Nucleus accumbens (tissue), 56 donors: ENCODE data around the gene TAF10.

Source experiments
- DNase-seq, 56 donors: peaks; one replicate each; lab custom pipeline; 2025; lab: John Stamatoyannopoulos, UW

The TAF10 gene

DNA sequence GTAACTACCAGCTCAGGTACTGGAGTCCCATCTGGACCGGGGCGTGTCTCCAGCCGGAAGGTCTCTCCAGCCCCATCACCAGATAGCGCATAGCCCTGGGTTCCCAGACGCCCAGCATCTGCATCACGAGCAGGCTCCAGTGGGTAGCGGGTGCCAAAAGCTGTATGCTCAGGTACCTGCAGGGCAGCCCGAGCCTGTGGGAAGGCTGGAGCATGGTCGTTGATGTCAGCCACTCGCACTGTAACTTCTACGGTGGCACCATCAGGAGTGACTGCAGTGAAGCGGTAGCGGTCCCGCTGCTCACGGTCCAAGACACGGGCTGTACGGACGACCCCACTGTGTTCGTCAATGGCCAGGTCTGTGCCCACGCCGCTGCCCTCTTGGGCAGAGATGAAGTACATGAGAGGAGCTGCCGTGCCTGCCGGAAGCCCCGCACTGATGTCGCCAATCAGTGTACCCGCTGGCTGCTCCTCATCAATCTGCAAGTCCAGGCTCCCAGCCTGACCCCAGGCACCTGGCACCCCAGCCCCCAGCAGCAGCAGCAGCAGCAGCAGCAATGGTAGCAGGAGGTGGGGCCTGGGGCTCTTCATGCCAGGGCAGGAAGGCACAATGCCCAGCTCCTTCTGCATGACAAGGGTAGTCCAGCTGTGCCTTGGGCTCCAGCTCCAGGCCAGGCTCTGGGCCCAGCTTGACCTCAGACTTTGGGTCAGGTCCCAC lies 29.1 kb upstream of the TAF10 start:
- DNase-seq: peak in 41 of 56 donors; percentile 22 to 78 (median 48)

DNA sequence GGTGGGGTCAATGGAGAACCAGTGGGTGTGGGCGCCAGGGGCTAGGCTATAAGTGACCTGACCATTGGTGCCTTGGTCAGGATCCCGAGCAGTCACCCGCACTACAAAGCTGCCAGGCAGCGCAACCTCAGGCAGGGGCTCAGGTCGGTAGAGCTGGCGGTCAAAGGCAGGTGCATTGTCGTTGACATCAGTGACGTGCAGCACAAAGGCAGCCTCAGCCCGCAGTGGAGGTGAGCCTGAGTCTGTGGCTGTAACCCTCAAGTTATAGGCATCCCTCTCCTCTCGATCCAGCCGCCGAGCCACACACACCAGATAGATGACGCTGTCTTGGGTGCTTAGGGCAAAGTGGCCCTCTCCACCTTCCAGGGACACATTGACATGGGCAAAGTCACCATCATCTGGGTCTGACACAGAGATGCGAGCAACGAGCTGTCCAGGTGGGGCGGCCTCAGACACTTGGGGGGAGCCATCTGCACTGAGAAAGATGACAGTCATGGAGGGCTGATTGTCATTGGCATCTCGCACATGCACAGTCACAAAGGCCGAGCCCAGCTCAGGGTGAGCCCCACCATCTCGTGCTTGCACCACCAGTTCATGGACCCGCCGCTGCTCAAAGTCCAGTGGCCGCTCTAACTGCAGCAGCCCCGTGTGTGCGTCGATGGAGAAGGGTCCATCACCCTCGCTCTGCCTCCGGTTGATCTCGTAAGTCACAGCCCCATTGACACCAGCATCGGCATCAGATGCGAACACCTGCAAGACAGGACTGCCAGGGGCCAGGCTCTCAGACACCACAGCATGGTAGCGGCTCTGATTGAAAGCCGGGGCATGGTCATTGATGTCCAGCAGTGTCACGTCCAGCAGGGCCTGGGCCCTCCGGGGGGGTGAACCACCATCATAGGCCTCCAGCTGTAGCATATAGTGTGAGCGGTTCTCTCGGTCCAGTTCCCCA lies 28.3 kb upstream of the TAF10 start:
- no peak for DNase-seq

GRCh38 chr11:6638429-6638828 lies 26.4 kb upstream of the TAF10 start:
- DNase-seq: no peak

DNA sequence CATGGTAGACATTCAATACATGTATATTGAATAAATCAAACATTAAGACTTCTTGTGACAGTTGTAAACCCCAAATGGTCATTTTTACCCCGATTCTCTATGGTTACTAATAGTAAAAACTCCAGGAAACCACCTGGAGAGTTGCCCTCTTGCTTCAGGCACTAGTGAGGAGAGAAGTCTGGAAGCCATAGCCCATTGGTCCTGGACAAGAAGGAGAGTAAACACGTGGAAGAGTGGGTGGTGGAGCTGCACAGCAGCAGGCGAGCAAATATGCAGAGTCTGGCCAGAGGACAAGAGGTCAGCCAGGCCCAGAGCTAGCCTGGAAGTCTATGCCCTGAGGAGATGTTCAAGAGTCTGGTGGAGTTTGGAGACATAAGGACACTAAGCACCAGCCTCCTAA lies 25.9 kb upstream of the TAF10 start:
- DNase-seq: no peak

DNA sequence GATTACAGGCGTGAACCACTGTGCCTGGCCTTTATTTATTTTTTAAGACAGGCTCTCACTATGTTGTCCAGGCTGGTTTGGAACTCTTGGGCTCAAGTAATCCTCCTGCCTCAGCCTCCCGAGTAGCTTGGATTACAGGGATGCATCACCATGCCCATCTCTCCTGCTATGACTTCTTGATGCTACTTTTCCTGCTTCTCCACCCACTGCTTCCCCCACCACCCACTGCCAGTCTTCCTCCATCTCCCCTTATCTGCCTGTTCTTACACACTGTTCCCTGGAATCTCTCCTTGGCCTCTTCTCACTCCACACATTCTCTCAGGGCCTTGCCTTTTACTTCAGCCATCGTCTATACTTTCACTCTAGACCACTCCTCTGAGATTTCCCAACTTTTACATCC lies 24.5 kb upstream of the TAF10 start:
- no peak for DNase-seq

DNA sequence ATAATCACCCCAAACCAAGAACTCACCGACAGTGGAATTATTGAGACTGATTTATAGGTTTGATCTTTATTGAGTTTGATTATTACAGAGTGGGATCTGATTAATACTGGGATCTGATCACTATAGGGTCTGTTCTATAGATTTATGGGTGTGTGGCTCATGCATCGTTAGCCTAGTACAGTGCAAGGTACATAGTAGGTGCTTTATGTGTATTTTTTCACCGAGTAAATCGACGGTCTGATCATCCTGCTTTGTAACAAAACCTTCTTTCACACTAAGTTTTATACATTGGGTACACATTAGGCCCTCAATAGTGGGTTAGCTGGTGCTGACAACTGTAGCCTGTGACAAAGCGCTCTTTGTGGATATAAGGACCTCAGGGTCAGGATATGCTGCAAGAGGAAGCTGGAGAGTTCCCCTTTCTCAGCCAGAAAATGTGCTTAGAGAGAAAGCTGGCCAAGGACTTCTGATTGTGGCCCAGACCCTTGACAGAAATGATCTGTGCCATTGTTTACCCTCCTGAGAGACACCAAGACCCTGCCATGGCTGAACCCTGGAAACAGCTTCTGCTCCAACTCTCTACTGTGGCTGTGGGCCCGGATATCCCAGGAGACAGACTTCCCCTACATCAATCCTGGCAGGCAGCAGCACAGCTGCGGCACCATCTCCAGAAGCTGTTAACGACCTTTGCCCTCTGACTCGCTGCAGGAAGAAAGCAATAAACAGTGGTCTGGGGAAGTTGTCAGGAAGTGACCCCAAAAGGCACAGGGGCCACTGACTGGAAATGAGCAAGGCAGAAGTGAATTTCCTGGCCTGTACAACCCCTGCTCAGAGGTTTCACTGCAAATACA lies 23.3 kb upstream of the TAF10 start:
- peak in 47 of 56 donors; percentile 14 to 84 (median 50) for DNase-seq

DNA sequence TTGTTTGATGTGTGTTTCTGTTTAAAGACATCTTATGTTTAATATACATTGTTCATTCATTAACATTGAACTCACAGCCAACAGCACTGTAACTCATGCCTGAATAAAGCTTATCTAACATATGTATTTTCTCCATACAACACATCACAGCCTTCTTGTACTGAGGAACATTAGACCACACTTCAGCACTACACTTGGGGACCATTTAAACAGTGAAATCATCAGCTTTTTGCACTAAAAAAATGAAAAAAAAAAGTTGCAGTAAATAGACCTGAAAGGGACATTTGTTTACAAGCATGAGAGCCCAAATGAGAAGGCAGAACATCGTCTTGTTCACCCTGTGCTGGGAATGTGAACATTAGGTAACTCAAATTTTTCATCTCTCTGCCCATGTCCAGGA lies 22.5 kb upstream of the TAF10 start:
- no peak for DNase-seq

DNA sequence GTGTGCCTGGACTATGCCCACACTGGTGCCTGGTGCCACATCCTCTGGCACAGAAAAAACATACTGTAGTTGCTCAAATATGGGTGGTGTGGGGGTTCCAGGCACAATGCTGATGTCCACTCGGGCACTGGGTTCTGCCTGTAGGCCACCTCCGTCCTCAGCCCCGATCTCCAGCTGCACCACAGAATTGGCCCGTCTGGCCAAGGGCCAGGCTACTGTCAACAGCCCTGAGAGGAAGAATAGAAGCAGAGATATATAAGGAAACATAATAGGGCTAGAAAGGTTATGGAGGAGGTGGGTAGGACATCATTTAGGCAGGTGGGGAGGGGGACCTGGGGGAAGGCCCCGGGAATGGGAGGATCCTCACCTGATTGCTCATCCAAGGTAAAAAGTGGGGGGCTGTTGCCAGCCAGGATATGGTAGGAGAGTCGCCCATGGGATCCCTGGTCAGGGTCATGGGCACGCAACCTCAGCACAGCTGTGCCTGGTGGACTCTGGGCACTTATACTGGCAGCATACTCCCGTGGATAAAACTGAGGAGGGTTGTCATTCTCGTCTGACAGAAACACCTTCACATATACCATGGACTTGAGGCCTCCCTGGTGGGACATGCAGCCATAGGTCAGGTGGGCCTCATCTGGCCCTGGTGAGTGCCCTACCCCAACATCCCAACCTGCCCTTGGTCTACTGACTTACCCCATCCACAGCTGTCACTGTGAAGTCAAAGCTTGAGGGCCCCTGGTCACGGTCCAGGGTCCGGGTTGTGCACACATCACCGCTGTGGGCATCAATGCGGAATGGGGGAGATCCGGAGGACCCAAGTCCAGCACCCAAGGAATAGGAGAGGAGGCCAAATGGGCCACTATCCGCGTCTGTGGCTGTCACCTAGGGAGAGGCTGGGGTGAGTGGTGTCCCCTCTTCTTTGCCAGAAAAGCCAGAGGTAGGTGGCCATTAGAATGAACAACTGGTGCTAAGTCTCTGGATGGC lies 21.7 kb upstream of the TAF10 start:
- DNase-seq: no peak

DNA sequence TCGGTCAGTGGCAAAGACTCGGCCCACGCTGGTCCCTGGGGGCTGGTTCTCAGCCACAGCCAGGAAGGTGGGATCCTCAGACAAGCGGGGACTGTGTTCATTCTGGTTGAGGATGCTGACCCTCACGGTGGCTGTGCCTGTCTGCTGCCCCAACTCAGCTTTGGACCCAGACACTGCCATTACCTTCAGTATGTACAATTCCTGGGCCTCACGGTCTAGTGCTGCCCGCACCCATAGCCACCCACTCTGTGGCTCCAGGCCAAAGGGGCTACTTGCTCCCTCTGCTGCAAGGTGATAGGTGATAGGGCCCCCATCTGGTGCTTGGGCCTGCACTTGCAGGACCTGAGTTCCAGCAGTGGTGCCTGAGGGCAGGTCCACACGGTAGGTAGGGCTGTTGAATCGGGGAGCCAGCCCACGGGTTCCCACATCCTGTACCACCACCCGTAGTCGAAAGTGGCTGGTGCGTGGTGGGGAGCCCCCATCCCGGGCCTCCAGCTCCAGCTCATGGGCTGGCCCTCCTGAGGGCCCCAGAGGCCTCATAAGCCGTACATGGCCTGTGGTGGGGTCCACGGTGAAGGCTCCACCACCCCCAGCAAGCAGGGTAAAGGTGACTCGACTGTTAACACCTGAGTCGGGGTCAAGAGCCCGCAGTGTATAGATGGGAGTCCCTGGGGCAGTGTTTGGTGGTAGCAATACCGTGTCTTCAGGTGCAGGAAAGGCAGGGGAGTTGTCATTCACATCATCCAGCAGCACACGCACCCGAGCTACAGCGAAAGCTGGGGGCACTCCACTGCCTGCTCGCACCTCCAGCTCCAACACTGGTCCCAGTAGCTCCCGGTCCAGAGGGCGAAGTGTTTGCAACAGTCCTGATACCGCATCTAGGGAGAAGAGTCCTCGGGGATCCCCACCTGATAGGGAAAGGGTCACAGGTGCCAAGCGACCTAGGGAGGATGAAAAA lies 20.4 kb upstream of the TAF10 start:
- no peak for DNase-seq

DNA sequence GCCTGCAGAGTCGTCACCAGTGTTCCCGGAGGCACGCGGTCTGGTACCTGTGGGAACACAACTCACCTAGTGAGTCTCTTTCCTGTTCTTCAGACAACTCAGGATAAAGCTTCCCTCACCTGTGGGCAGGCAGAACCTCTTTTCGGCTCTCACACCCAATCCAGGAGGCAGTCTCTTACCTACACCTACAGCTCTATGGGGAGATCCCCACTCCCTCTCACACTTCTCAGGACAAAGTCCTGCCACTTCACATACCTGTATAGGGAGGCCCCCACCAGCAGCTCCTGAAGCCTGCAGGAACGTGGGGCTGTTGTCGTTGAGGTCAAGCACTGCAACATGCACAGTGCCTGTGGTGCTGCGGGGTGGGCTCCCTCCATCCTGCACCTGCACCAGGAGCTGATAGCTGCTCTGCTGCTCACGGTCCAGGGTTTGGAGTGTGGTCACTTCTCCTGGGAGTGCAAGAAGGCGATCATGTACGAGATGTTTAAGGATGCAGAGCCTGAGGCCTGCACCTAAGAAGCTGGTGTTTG lies 19.4 kb upstream of the TAF10 start:
- DNase-seq: no peak

DNA sequence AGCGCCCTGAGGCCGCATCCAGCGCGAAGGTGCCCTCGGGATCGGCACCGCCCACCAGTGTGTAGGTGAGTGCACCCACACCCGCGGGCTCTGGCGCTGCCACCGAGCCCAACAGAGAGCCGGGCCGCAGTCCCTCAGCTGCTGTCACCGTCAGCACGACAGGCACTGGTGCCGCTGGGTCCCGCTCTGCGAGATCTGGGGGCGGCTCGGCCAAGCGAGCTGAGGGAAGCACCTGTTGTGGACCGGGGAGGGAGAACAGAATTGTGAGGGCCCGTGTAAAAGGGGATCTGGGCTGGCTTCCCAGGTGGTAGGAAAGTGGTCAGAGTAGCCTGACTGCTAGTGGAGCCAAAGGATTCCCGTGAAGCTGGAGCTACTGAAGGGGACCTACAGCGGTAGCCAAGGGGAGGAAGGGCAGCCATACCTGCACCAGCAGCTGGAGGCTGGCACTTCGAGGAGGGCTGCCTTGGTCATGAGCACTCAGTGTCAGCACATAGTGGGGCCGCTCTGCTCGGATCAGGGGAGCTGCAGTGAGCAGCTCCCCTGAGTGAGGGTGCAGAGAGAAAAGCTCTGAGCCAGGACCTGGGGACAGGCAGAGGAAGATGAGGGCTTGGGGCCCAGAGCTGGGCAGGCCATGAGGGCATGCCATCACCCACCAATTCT lies 18.7 kb upstream of the TAF10 start:
- no peak for DNase-seq

- DNase-seq: peak in 5 of 56 donors; percentile 8 to 39 (median 21)
These were observed 18.0 kb upstream of the TAF10 start for GRCh38 chr11:6629892-6630631.

- DNase-seq: no peak
These were observed 17.5 kb upstream of the TAF10 start for GRCh38 chr11:6629573-6629891.

DNA sequence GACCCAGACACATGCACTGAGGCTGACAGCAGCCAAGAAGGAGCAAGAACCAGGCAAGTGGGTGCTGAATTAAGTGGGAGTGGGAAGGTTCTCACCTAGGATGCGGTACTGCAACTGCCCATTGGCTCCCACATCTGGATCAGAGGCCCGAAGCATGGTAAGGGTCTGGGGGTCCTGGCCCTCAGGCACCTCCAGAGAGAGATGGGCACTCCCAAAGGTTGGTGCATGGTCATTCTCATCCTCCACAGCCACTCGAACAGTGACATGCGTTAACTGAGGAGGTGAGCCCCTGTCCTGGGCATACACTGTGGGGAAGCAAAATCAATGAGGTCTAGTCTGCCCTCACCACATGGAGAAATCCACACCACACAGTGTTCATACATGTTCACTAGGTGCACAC lies 16.5 kb upstream of the TAF10 start:
- no peak for DNase-seq

DNA sequence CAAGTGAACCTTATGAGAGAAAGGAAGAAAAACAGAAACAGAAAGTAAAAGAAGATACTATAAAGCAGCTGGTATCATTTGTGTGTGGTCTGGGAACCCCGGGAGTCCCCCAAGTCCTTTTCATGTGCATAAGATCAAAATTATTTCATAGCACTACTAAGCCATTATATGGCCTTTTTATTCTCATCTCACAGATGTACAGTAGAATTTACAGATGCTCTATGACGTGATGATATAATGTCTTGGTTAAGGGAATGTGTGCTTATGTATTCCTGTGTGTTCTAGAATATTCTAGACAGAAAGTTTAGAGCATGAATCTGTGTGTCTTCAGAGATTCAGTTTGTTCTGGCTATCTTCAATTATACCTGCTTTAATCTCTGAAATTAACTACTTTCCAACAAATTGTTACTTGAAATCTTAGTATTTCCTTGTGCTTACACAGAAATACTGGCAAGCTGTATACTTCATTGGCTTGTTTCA lies 15.8 kb upstream of the TAF10 start:
- no peak for DNase-seq

GRCh38 chr11:6626971-6627761 lies 15.2 kb upstream of the TAF10 start:
- DNase-seq: peak in 35 of 56 donors; percentile 4 to 66 (median 34)
